ENCODE results near the gene SRP68. TPM values are rescaled to one million over a fixed set of nuclear protein-coding genes. Genes with fewer than 3 reads are reported as not detected.

The SRP68 gene
- total RNA-seq, 1 experiment from 2014 or later: 18.4 TPM

DNA sequence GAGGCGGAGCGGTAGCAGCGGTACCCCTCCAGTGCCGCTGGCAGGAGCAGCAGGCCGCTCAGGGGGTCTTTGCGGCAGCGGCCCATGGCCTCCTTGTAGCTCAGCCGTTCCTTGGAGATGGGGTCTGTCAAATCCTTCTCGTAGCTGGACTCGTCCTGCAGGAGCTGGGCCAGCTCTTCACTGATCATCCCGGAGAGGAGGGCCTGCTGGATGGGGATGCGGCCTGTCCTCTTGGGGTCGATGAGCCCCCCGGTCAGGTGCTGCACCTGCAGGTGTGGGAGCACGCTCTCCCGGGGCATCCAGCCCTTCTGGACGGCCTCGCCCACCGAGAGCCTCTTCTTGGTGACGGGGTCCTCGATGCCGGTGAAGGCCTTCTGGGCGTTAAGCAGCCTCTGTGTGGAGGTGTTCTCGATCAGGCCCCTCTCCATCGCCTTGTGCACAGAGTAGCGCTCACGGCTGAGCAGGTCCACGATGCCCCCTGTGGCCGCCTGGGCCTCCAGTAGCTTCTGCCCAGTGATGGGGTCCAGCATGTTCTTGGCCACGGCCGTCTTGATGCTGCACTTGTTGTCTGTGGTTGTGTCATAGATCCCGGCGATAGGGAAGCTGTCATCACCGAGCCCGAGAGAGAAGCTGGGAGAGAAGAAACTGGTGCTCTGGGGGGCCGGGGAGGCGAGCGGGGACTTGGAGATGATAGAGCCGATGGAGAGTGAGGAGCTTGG is 65.0 kb downstream of the SRP68 start:
- Histone ChIP-seq H3K36me3 (ENCODE audit: insufficient read depth, low read length) (no peaks in the 10 kb centered on the region), H3K4me2 (ENCODE audit: low read depth, low read length, poor library complexity, severe bottlenecking) (no peak overlapping the region), H3K27ac (ENCODE audit: low read length) (no peak overlapping the region), H3K9ac (ENCODE audit: low read length) (no peak overlapping the region), H4K20me1 (ENCODE audit: insufficient read depth, low read depth, low read length) (no peaks in the 10 kb centered on the region), H3K4me3 (ENCODE audit: low read length) (no peak overlapping the region), H3K79me2 (ENCODE audit: low read length) (no peaks in the 10 kb centered on the region), H3K27me3 (ENCODE audit: low read length) (no peaks in the 10 kb centered on the region), H3K9me2 (replicated peaks; ENCODE audit: insufficient read depth, low read length) (no peaks in the 10 kb centered on the region), H3K4me1 (ENCODE audit: low read length) (peaks cover 7% of the 10 kb centered on the region), H3K9me3 (ENCODE audit: low read length) (no peaks in the 10 kb centered on the region), H2AFZ (ENCODE audit: low read length) (no peak overlapping the region)
- DNase-seq: no peak

DNA sequence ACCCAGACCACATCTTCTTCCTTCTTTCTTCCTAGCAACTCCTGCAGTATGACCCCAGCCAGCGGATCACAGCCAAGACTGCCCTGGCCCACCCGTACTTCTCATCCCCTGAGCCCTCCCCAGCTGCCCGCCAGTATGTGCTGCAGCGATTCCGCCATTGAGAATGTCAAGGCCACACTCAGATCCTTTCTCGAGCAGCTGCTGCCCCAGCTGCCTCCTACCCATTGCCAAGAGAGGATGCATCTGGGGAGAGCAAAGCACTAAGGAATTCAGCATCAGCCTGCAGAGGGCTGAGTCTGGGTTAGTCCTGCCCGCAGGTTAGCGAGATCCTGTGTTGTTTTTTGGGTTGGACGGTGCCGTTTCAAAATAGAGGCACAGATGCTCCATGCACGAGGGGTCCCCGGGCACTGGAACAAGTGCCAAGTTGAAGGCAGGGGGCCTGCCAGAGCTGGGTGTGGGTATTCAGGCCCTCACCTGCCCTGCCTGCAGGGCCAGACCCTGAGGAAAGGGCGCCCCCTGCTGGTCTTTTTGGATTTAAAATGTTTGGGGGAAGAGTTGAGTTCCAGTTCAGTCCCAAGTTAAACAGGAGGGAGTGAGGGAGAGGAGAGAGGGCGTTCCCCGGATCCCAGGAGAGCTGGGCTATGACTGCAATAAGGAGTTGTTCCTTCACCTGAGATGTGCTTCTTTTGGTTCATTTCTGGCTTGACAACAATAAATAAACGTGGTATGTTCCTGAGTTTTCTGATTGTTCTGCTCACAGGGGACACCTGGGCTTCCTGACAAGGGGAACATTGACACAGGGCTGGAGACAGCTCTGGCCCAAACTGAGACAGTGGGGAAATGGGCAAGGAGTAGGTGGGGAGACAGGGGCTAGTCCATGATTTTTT is 66.8 kb downstream of the SRP68 start:
- DNase-seq: peak; percentile 94
- no peaks in the 10 kb centered on the region for H3K9me3 ChIP-seq (ENCODE audit: low read length)
- no peak overlapping the region for H3K9ac ChIP-seq (ENCODE audit: low read length)
- no peaks in the 10 kb centered on the region for H4K20me1 ChIP-seq (ENCODE audit: insufficient read depth, low read depth, low read length)
- no peaks in the 10 kb centered on the region for H3K36me3 ChIP-seq (ENCODE audit: insufficient read depth, low read length)
- no peaks in the 10 kb centered on the region for H3K9me2 ChIP-seq (replicated peaks; ENCODE audit: insufficient read depth, low read length)
- H3K4me3 ChIP-seq (ENCODE audit: low read length): no peak overlapping the region
- no peaks in the 10 kb centered on the region for H3K79me2 ChIP-seq (ENCODE audit: low read length)
- peaks cover 6% of the 10 kb centered on the region for H3K4me1 ChIP-seq (ENCODE audit: low read length)
- no peak overlapping the region for H3K27ac ChIP-seq (ENCODE audit: low read length)
- no peaks in the 10 kb centered on the region for H3K27me3 ChIP-seq (ENCODE audit: low read length)
- H2AFZ ChIP-seq (ENCODE audit: low read length): no peak overlapping the region
- H3K4me2 ChIP-seq (ENCODE audit: low read depth, low read length, poor library complexity, severe bottlenecking): no peak overlapping the region

DNA sequence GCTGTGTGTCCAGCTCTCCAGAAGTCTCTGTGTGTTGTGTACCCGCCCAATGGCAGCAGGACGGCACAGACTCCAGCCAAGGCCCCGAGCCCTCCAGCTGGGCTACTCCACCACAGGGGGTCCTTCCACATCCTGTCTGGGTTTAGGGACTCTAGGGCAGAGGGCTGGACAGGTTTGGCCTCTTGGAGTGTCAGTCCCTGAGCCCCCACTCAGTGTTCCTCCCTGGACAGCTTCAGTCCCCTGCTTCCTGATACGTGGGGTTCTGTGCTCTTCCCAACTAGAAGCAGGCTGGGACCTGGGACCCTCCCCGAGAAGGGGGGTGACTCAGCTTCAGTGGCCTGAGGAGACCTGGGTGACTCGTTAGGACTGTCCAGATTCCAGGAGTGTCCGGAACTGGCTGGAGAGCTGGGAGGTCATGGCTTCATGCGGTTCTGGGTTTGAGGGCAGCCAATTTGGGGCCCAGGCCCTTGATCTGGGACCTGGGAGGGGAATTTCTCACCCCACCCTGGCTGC is 67.5 kb downstream of the SRP68 start:
- Histone ChIP-seq H4K20me1 (ENCODE audit: insufficient read depth, low read depth, low read length) (no peaks in the 10 kb centered on the region), H3K36me3 (ENCODE audit: insufficient read depth, low read length) (no peaks in the 10 kb centered on the region)

DNA sequence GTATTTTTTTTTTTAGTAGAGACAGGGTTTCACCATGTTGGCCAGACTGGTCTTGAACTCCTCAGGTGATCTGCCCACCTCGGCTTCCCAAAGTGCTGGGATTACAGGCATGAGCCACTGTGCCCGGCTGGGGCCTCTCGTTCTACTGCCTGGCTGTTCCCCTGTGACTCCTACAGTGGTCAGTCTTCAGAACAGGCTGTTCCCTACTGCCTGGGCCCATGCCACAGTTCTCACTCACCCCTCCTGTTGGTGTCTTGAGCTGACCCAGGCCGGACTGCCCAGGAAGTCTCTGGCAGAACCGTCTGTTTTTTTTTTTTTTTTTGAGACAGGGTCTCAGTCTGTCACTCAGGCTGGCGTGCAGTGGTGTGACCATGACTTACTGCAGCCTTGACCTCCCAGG is 68.4 kb downstream of the SRP68 start:
- H3K9ac ChIP-seq (ENCODE audit: low read length): no peak overlapping the region
- H3K9me3 ChIP-seq (ENCODE audit: low read length): no peaks in the 10 kb centered on the region
- H3K4me1 ChIP-seq (ENCODE audit: low read length): no peaks in the 10 kb centered on the region
- no peak overlapping the region for H3K4me3 ChIP-seq (ENCODE audit: low read length)
- H2AFZ ChIP-seq (ENCODE audit: low read length): no peak overlapping the region
- no peak for DNase-seq
- H4K20me1 ChIP-seq (ENCODE audit: insufficient read depth, low read depth, low read length): no peaks in the 10 kb centered on the region
- no peaks in the 10 kb centered on the region for H3K36me3 ChIP-seq (ENCODE audit: insufficient read depth, low read length)
- no peaks in the 10 kb centered on the region for H3K9me2 ChIP-seq (replicated peaks; ENCODE audit: insufficient read depth, low read length)
- H3K4me2 ChIP-seq (ENCODE audit: low read depth, low read length, poor library complexity, severe bottlenecking): no peak overlapping the region
- no peak overlapping the region for H3K27ac ChIP-seq (ENCODE audit: low read length)
- H3K27me3 ChIP-seq (ENCODE audit: low read length): no peaks in the 10 kb centered on the region
- no peaks in the 10 kb centered on the region for H3K79me2 ChIP-seq (ENCODE audit: low read length)

More for the DNA sequence above, 67.5 kb downstream of the SRP68 start:
- no peak overlapping the region for H3K4me2 ChIP-seq (ENCODE audit: low read depth, low read length, poor library complexity, severe bottlenecking)
- no peak overlapping the region for H3K4me3 ChIP-seq (ENCODE audit: low read length)
- no peak overlapping the region for H3K27ac ChIP-seq (ENCODE audit: low read length)
- no peaks in the 10 kb centered on the region for H3K9me2 ChIP-seq (replicated peaks; ENCODE audit: insufficient read depth, low read length)
- no peaks in the 10 kb centered on the region for H3K27me3 ChIP-seq (ENCODE audit: low read length)
- no peak overlapping the region for H2AFZ ChIP-seq (ENCODE audit: low read length)
- H3K9ac ChIP-seq (ENCODE audit: low read length): no peak overlapping the region
- no peaks in the 10 kb centered on the region for H3K79me2 ChIP-seq (ENCODE audit: low read length)
- no peaks in the 10 kb centered on the region for H3K4me1 ChIP-seq (ENCODE audit: low read length)
- H3K9me3 ChIP-seq (ENCODE audit: low read length): no peaks in the 10 kb centered on the region
- no peak for DNase-seq

DNA sequence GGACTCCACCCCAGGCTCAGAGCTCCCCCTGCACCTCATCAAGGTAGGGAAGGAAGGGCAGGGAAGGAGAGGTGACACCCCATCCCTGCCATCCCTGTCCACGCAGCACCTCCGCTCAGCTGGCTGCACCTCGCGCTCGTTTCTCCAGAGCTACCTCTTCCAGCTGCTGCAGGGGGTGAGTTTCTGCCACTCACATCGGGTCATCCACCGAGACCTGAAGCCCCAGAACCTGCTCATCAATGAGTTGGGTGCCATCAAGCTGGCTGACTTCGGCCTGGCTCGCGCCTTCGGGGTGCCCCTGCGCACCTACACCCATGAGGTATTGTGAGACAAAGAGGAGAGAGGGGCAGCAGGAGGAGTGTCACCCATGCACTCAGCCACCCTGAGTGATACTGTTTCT is 70.2 kb downstream of the SRP68 start:
- Histone ChIP-seq H2AFZ (ENCODE audit: low read length) (no peak overlapping the region), H3K36me3 (ENCODE audit: insufficient read depth, low read length) (no peaks in the 10 kb centered on the region), H3K4me2 (ENCODE audit: low read depth, low read length, poor library complexity, severe bottlenecking) (no peak overlapping the region), H3K27ac (ENCODE audit: low read length) (no peak overlapping the region), H3K9ac (ENCODE audit: low read length) (no peak overlapping the region), H3K4me3 (ENCODE audit: low read length) (no peak overlapping the region), H3K79me2 (ENCODE audit: low read length) (no peaks in the 10 kb centered on the region), H3K9me2 (replicated peaks; ENCODE audit: insufficient read depth, low read length) (no peaks in the 10 kb centered on the region), H3K9me3 (ENCODE audit: low read length) (no peaks in the 10 kb centered on the region), H4K20me1 (ENCODE audit: insufficient read depth, low read depth, low read length) (no peaks in the 10 kb centered on the region), H3K4me1 (ENCODE audit: low read length) (no peaks in the 10 kb centered on the region), H3K27me3 (ENCODE audit: low read length) (no peaks in the 10 kb centered on the region)
- no peak for DNase-seq

GRCh38 chr17:76000755-76001521 is 71.4 kb downstream of the SRP68 start, which contains the start of gene CDK3:
Gene CDK3, plus strand, starts transcription at chr17:76000855. Its CDS starts 571 bp downstream, at chr17:76001426.
- DNase-seq: no peak
- Histone ChIP-seq H3K27ac (ENCODE audit: low read length) (no peak within 1 kb of the TSS), H2AFZ (ENCODE audit: low read length) (no peak within 1 kb of the TSS), H4K20me1 (ENCODE audit: insufficient read depth, low read depth, low read length) (no peaks in the 10 kb centered on the region), H3K79me2 (ENCODE audit: low read length) (no peaks in the 10 kb centered on the region), H3K27me3 (ENCODE audit: low read length) (no peaks in the 10 kb centered on the region), H3K9me3 (ENCODE audit: low read length) (no peaks in the 10 kb centered on the region), H3K36me3 (ENCODE audit: insufficient read depth, low read length) (no peaks in the 10 kb centered on the region), H3K9ac (ENCODE audit: low read length) (no peak within 1 kb of the TSS), H3K9me2 (replicated peaks; ENCODE audit: insufficient read depth, low read length) (no peaks in the 10 kb centered on the region), H3K4me2 (ENCODE audit: low read depth, low read length, poor library complexity, severe bottlenecking) (no peak within 1 kb of the TSS), H3K4me3 (ENCODE audit: low read length) (no peak within 1 kb of the TSS), H3K4me1 (ENCODE audit: low read length) (peaks cover 2% of the 10 kb centered on the region; the same call in 1 of the 2 replicates)

DNA sequence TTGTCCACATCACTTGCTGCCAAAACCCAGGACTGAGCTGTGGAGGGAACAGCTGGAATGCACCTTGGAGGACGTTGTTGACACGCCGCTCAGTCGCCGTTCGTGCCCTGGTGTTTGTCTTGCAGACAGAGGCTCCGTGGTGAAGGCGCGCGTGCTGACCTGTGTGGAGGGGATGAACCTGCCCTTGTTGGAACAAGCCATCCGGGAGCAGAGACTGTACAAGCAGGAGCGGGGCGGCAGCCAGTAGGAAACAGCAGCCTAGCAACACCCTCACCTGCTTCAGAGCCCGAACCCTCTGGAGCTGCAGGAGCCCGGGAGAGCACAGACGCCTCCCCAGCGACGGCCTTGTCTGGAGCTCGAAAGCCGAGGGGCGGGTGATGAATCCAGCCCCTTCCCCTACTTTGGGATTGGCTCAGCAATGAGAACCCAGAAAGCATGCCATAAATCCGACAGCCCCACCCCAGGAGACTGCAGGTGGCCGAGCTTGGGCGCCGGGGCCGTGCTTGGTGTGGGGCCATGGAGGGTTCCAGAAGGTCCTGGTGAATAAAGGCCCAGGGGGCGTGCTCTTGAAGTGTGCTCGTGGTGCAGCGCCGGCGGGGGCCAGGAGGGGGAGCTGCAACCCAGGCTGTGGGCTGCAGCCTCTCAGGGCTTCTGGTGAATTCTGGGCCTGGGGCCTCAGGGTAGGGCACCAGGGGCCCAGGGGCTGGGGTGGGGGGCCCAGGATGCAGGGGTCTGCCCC is 72.1 kb downstream of the SRP68 start:
- H3K79me2 ChIP-seq (ENCODE audit: low read length): no peaks in the 10 kb centered on the region
- H3K9me3 ChIP-seq (ENCODE audit: low read length): no peaks in the 10 kb centered on the region
- DNase-seq: peak; percentile 92
- no peak overlapping the region for H3K4me2 ChIP-seq (ENCODE audit: low read depth, low read length, poor library complexity, severe bottlenecking)
- no peak overlapping the region for H2AFZ ChIP-seq (ENCODE audit: low read length)
- H3K27ac ChIP-seq (ENCODE audit: low read length): no peak overlapping the region
- H3K9ac ChIP-seq (ENCODE audit: low read length): no peak overlapping the region
- no peaks in the 10 kb centered on the region for H3K9me2 ChIP-seq (replicated peaks; ENCODE audit: insufficient read depth, low read length)
- H3K4me3 ChIP-seq (ENCODE audit: low read length): no peak overlapping the region
- no peaks in the 10 kb centered on the region for H3K36me3 ChIP-seq (ENCODE audit: insufficient read depth, low read length)
- no peaks in the 10 kb centered on the region for H4K20me1 ChIP-seq (ENCODE audit: insufficient read depth, low read depth, low read length)
- no peaks in the 10 kb centered on the region for H3K27me3 ChIP-seq (ENCODE audit: low read length)
- H3K4me1 ChIP-seq (ENCODE audit: low read length): peaks cover 2% of the 10 kb centered on the region; the same call in 1 of the 2 replicates

All from Karpas-422 (cell line).